ENCODE data around the gene CNNM1. TPM values are rescaled to one million over a fixed set of nuclear protein-coding genes. Genes with fewer than 3 reads are reported as not detected.

CNNM1 gene
- total RNA-seq, 1 donor from 2014 or later, result 0.14 TPM

GRCh38 chr10:99337311-99337811 lies 8.2 kb downstream of the CNNM1 start:
- intact Hi-C loops (cut with micrococcal nuclease), result no loop called here

GRCh38 chr10:99337901-99338300 lies 8.7 kb downstream of the CNNM1 start:
- intact Hi-C loops (cut with micrococcal nuclease), result no loop called here

- intact Hi-C loops (cut with micrococcal nuclease), result no loop called here
These were observed 9.9 kb downstream of the CNNM1 start for GRCh38 chr10:99339077-99339476.

GRCh38 chr10:99339563-99340047 lies 10.4 kb downstream of the CNNM1 start:
- intact Hi-C loops (cut with micrococcal nuclease), result no loop called here

- intact Hi-C loops (cut with micrococcal nuclease), result no loop called here
These were observed 11.5 kb downstream of the CNNM1 start for GRCh38 chr10:99340650-99341049.

- intact Hi-C loops (cut with micrococcal nuclease), result no loop called here
These were observed 12.1 kb downstream of the CNNM1 start for GRCh38 chr10:99341248-99341647.

- intact Hi-C loops (cut with micrococcal nuclease), result no loop called here
These were observed 12.8 kb downstream of the CNNM1 start for GRCh38 chr10:99341860-99342490.

GRCh38 chr10:99343262-99343661 lies 14.1 kb downstream of the CNNM1 start:
- intact Hi-C loops (cut with micrococcal nuclease), result no loop called here

- intact Hi-C loops (cut with micrococcal nuclease), result no loop called here
These were observed 15.6 kb downstream of the CNNM1 start for GRCh38 chr10:99344715-99345114.

- intact Hi-C loops (cut with micrococcal nuclease), result no loop called here
These were observed 16.2 kb downstream of the CNNM1 start for GRCh38 chr10:99345350-99345749.

GRCh38 chr10:99346247-99346646 lies 17.1 kb downstream of the CNNM1 start:
- intact Hi-C loops (cut with micrococcal nuclease), result no loop called here

- intact Hi-C loops (cut with micrococcal nuclease), result no loop called here
These were observed 18.5 kb downstream of the CNNM1 start for GRCh38 chr10:99347672-99348071.

- intact Hi-C loops (cut with micrococcal nuclease), result no loop called here
These were observed 24.0 kb downstream of the CNNM1 start for GRCh38 chr10:99353182-99353581.

- intact Hi-C loops (cut with micrococcal nuclease), result no loop called here
These were observed 28.5 kb downstream of the CNNM1 start for GRCh38 chr10:99357691-99358090.

- intact Hi-C loops (cut with micrococcal nuclease), result no loop called here
These were observed 28.9 kb downstream of the CNNM1 start for GRCh38 chr10:99358101-99358500.

- intact Hi-C loops (cut with micrococcal nuclease), result no loop called here
These were observed 31.8 kb downstream of the CNNM1 start for GRCh38 chr10:99360934-99361333.

GRCh38 chr10:99364125-99364524 lies 35.0 kb downstream of the CNNM1 start:
- intact Hi-C loops (cut with micrococcal nuclease), result no loop called here

GRCh38 chr10:99365311-99365710 lies 36.2 kb downstream of the CNNM1 start:
- intact Hi-C loops (cut with micrococcal nuclease), result no loop called here

GRCh38 chr10:99365736-99366135 lies 36.6 kb downstream of the CNNM1 start:
- intact Hi-C loops (cut with micrococcal nuclease), result no loop called here

GRCh38 chr10:99366666-99367065 lies 37.5 kb downstream of the CNNM1 start:
- intact Hi-C loops (cut with micrococcal nuclease), result no loop called here

- intact Hi-C loops (cut with micrococcal nuclease), result no loop called here
These were observed 39.5 kb downstream of the CNNM1 start for GRCh38 chr10:99368646-99369045.

GRCh38 chr10:99369126-99369525 lies 40.0 kb downstream of the CNNM1 start:
- intact Hi-C loops (cut with micrococcal nuclease), result no loop called here

- intact Hi-C loops (cut with micrococcal nuclease), result no loop called here
These were observed 40.4 kb downstream of the CNNM1 start for GRCh38 chr10:99369551-99369950.

All from T-helper 2 cell treated with Interferon-gamma antibody and Interleukin-4, amounts not matched to agents 100 ng/mL and 5 ng/mL, for 36 hours (primary cell).